ENCODE results near the gene LRFN4. TPM values are rescaled to one million over a fixed set of nuclear protein-coding genes. Genes with fewer than 3 reads are reported as not detected.

Gene LRFN4
- total RNA-seq, 1 donor from 2014 or later, result 14.3 TPM

DNA sequence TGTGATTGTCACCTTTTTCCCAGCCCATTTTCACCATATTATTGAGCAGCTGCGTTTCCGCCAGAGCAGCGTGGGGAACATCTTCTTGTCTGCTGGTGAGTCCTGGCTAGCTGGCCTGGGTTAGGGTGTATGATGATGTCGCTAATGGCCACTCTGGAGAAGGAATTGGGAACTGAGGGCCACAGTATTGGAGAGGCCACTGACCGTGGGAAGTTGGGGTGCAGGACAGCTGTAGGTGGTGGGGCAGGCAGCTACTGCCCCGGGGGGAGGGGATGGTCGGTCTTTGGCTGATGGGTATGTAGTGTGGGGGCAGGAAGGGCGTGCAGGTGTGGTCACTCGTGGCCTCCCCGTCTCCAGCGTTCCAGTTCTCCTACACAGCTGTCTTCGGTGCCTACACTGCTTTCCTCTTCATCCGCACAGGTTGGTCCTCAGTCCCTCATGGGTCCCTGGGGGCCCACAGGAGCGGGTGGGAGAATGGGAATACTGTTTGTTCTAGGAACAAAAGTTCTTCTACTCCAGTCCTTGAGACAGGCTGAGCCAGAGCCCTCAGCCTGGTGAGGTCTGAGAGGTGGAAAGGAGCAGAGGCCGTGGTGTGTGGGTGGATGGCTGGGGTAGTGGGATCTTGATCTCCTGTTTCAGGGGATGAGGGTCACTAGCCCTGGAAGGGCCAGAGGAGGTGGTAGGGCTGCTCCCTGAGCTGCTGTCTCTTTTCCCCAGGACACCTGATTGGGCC lies 11.6 kb upstream of the LRFN4 start:
- no peak for DNase-seq (ENCODE audit: low read depth in 2 of 2)

DNA sequence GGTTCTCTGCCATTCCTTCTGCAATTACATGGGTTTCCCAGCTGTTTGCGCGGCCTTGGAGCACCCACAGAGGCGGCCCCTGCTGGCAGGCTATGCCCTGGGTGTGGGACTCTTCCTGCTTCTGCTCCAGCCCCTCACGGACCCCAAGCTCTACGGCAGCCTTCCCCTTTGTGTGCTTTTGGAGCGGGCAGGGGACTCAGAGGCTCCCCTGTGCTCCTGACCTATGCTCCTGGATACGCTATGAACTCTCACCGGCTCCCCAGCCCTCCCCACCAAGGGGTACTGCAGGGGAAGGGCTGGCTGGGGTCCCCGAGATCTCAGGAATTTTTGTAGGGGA lies 11.0 kb upstream of the LRFN4 start:
- DNase-seq (ENCODE audit: low read depth in 2 of 2), result no peak

DNA sequence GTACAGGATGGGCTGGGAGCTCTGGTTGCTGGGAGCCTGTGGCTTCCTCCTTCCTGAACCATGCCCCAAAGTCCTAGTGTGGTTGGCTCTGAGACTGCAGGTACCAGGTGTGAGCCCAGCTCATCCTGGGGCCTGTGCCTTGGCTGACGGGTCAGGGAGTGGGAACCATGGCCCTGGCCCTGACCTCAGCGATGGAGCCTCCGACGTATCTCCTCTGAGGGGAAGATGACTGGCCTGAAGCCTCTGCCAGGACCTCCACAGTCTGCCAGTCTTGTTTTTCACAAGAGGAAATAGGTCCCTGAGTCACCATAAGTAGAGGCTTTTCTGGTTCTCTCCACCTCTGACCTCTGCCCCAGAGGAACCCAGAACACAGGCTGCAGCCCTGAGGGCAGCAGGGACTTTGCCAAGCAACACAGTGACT lies 10.2 kb upstream of the LRFN4 start:
- DNase-seq (ENCODE audit: low read depth in 2 of 2), result peak in 1 of 2 donors; percentile 69

DNA sequence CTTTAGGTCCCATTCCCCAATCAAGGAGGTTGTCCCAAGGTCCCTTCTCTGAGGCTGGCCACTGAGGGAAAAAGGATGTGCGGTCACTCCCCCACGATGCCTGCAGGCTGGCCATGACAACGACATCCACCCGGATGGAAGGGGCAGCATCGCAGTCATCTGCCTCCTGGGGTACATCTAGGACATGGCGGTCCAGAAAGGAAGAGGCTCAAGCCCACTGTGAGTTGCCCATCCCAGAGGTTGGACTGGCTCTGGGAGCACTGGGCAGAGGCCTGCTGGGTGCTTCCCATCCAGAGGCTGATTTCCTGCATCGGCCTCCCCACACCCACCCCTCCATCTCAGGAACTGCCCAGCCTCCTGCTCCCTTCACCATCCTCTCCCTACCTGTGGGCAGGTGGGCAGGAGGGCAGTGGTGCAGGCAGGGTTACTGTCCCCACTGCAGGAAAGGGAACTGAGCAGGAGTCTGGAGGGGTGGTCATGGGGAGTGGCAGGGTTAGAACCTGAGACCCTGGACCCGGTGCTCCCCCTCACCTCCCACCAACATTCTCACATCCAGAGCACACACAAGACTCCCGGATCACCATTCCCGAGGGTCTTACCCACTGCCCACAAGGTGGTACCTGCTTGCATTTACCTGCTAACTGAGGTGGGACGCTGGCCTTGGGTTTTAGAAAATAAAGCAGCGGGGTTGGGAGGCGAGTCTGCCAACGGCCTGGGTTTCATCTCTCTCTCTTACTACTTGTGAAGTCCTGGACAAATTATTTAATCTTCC lies 9.2 kb upstream of the LRFN4 start:
- no peak for DNase-seq (ENCODE audit: low read depth in 2 of 2)

DNA sequence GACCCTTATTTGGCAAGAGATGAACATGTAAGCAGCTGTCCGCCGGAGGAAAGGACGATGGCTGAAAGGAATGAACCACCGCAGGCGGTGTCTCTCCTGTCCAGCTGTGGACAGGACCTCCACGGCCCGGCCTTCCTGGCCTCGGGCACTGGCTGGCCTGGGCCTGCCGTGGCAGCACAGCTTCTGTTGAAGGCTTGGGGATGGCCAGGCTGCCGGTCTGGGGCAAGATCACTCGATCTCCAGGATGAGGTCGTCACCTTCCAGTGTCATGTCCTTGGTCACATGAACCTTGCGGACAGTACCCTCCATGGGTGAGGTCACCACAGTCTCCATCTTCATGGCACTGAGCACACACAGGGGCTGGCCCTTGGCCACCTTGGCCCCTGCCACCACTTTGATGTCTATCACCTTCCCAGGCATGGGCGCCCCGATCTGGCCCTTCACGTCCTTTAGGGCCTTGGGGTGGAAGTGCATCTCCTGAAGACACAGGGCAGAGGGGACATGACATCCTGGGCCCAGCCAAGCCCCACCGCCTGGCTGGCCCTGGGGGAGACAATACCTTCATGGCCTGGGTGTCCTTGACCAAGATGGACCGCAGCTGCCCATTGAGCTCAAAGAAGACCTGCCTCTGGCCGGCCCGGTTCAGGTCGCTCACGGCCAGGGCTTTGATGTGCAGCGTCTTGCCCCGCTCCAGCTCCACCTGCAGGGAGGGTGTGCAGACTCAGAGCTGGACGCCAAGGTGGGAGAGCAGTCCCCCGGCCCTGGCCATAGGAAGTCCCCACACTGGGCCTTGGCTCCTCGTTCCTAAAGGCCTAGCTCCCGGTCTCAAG lies 8.0 kb upstream of the LRFN4 start:
- no peak for DNase-seq (ENCODE audit: low read depth in 2 of 2)

DNA sequence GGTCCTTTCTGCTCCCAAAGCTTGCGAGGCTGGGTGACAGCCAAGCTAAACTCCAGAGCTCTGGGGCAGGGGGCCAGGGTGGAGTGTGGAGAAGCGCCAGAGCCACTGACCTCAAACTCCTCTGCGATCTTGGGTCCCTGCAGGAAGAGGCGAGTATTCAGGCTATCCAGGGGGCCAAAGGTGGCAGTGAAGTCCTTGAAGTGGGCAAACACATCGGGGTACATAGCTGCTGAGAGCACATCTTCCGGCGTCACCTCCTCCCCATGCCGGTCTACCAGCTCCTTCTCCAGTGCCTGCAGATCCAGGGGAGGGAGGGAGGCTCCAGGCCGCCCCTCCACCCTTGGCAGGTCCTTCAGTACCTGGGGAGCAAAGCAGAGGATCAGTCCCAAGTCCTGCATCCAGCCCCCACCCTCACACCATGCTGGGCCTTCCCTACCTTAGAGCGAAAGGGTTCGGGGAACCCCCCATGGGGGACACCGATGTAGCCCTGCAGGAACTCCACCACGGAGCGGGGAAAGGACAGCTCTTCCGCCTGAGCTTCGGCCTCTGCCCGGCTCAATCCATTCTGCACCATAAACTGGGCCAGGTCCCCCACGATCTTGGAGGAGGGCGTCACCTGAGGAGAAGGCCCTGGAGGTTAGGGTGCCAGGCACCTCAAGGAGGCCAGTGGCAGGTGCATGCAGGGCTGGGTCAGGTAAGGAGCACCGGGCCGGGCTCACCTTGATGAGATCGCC lies 7.2 kb upstream of the LRFN4 start:
- no peak for DNase-seq (ENCODE audit: low read depth in 2 of 2)

DNA sequence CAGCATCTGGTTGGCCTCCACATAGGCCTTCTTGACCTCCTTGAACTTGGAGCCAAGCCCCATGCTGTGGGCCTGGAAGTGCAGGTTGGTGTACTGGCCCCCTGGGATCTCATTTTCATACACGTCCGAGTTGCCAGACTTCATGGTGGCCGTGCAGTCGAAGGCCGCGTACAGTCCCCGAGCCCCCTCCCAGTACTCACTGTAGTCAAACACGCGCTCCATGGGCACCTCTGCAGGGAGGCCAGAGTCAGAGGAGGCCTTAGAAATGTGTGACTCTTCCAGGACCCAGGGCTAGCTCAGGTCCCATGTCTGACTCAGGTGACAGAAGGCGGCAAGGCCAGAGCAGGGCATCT lies 6.7 kb upstream of the LRFN4 start:
- no peak for DNase-seq (ENCODE audit: low read depth in 2 of 2)

DNA sequence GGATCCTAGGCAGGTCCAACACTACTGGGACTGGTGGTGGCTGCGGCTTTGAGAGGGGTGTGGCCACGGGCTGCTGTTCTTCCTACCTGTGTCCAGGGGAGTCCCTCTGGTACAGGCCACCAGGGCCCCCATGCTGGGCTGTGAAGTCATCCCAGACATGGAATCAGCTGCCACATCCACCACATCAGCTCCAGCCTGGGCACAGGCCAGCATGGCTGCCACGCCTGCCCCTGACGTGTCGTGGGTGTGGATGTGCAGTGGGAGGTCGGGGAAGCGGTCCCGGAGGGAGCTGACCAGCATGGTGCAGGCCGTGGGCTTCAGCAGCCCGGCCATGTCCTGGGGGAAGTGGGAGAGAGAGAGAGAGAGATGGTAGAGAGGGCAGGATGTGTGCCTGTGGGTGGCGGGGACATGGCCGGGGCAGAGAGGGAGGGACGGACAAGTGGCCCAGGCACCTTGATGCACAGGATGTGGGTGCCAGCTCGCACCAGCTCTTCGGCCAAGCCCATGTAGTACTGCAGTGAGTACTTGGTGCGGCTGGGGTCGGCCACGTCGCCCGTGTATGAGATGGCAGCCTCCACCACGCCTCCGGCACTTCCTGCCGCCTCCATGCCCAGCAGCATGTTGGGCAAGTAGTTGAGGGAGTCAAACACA lies 6.2 kb upstream of the LRFN4 start:
- DNase-seq (ENCODE audit: low read depth in 2 of 2), result no peak

DNA sequence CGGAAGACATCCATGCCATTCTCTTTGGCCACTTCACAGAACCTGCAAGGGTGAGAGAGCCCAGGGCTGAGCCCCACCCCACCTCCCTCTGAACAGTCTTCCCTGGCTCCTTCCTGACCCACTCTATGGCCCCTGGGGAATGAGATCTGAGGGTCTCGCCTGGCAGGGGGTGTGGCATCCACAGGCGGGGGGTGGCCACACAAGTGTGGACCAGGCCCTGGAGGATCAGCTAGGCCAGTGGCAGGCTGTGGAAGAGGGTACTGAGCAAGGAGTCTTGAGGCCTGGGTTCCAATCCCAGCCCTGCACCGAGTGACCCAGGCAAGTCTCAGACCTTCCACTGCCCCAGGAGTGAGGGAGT lies 5.6 kb upstream of the LRFN4 start:
- no peak for DNase-seq (ENCODE audit: low read depth in 2 of 2)

DNA sequence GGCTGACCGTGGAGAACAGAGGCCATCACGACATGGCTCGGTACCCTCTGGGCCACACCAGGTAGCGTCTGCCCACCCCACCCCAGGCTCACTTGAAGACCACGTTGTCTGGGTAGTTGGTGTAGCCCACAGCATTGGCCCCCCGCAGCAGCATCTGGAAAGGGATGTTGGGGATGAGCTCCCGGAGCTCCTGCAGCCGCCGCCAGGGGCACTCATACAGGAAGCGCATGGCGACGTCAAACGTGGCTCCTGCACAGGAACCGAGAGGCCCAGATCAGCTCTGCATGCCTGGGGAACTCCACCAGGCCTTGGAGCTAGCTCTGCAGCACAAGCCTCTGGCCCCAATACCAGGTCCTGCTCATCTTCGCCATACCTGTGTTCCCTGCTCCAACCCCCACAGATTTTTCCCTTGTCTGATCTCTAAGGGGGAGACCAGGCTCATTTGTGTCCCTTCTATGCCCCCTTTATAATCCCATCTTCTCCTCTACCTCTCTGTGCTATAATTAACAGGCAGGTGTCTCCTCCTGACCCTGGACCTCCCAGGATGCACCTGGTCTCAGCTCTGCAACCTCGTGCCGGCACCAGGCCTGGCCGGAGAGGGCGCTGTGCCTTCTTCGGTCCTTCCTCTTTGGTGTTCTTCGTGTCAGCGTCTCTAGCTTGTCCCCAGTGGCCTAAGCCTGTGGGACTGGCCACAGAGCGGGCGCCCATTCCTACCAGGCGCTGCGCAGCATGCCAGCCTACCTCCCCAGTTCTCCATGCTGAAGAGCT lies 5.0 kb upstream of the LRFN4 start:
- peak; percentile 52 to 75 for DNase-seq (ENCODE audit: low read depth in 2 of 2)

DNA sequence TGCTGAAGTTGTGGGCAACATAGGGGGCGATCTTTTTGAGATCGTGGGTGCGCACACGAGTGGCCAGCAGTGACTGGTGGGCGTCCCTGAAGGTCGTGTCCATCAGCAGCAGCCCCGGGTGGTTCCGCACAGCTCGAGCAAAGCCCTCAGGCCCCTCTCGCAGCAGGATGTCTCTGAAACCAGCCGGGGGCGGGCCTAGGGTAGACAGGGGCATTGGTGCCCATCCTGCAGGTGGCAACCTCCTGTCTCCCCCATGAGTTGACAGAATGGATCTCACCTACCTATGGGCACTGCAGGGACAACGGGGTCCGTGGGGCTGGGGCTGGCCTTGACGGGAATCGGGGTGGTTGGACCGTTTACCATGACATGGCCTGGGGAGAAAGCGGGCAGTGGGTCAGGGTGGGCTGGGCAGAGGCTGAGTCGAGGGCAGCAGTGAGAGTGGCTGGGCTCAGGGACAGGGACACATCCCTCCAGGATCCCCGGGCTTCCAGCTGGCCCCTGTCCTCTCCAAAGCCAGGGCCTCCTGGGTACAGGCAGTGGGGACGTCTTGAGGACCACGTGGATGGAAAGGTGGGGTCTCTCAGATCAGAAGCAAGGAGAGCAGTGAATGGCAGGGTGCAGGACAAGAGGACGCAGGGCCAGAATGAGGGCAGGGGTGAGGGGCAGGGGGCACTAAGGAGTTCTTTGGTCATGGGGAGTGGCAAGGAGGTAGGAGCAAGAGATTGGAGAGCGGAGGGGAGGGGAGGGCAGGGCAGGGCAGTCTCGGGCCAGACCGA lies 4.2 kb upstream of the LRFN4 start:
- DNase-seq (ENCODE audit: low read depth in 2 of 2), result no peak

DNA sequence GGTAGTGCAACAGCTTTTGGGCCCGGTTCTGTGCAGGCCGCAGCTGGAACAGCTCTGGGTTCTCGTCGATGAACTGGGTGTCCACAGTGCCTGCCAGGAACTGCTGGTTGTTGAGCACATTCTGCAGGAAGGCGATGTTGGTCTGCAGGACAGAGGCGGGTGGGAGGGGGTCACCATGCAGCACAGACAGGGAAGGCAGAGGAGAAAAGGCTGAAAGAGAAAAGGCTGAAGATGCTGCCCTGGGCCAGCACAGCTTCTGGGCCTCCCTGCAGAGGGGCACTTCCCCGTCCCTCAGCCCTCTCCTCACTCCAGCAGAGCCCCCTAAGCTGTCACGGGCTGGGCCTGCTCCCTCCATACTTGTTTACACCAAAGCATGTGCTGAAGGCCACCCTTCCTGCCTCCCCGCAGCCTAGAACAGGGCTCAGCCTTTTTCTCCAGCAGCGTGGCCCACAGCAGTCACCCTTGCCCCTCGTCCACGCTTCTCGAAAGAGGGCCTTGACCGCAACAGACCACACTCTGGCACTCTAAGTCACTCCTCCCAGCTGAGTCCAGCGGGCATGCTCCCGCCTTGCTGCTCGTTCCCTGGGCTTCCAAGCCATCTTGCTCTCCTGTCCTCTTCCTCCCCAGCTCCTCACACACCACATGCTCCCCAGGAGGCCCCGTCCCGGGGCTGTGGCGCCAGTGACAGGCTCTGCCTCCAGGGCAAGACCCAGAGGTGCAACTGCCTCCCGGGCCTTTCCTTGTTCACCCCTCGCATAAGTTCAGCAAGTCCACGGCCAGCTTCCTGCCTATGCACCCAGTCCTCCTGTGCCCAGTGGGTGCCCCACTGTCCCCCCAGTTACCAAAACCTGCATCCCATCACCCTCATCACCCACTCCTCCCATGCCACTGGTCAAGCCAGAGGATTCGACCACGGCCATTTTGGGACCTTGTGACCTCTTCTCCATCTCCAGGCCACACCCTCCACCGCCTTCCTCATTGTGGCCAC lies 3.3 kb upstream of the LRFN4 start:
- no peak for DNase-seq (ENCODE audit: low read depth in 2 of 2)

DNA sequence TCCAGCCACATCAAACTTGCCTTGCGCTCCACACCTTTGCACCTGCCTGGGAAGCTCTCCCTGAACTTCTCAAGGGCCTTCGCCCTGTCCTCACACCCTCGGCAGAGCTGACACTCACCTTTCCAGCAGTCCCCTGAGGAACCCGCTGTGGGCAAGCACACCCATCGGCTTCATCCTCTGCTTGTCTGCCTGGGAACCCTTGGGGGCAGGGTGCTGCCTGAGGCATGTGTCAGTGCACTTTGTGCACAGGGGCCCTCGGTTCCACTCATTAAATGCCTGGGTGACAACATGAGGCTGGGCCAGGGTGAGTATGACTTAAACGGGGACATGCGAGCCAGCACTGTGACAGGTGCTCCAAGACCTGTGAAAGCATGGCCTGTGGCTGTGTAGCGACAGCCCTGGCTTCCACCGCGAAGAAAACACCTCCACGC lies 2.6 kb upstream of the LRFN4 start:
- no peak for DNase-seq (ENCODE audit: low read depth in 2 of 2)

DNA sequence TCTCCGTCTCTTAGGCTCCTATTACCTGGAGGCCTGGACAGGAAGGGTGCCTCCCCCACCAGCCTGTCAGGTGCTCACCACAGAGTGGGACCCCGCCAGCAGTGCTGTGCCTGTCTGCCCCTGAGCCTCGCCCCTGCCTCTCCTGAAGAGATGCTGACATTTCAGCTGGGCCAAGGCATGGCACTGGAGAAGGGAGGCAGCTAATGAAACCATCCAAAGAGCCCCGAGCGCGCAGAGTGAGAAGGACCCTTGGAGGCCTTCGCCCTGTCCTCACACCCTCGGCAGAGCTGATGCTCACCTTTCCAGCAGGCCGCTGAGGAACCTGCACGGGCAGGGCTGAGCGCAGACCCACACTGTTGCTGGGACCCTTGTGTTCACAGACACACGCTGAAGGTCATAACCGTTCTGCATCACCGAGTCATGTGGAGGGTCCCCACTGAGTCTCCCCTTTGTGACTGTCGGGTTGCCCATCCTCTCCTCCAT lies 2.1 kb upstream of the LRFN4 start:
- DNase-seq (ENCODE audit: low read depth in 2 of 2), result no peak

DNA sequence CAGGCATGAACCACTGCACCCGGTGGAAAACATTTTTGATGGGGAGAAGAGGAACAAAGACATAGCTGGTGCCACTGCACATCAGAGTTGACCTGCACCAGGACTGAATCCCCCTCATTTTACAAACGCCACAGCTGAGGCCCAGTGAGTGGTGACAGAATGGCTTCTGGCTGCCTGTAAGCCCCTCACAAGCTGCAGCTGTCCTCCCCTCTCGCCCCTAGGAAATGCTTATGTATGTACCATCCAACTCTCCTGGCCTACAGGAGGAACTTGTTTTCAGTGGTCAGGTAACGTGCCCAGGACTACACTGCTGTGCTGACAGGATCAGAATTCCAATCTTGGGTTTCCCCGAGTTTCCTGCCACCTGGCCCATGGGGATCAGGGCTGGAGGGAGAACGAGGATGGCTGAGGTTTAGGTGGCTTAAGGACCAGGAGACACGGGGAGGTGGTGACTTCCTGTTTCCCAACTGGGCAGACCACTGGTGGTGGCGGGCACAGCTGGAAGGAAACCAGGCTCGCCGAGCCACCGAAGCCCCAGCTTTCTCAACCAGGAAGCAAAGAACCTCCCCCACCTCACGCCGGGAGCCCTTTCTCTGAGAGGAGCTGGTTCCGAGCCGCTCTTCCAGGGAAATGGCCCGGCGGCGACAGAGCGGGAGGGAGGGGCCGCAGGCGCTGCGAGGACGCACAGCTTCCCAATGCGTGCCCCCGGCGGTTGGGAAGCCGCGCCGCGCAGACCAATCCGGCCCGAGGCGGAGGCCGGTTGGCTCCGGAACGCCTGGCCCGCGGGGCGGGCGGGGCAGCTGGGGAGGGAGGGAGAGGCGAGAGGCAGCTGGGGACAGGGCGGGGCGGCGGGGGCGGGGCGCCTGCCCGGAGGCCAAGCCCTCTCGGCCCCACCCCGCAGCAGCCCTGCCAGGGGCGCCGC lies 1.0 kb upstream of the LRFN4 start:
- peak; percentile 87 to 93 for DNase-seq (ENCODE audit: low read depth in 2 of 2)

DNA sequence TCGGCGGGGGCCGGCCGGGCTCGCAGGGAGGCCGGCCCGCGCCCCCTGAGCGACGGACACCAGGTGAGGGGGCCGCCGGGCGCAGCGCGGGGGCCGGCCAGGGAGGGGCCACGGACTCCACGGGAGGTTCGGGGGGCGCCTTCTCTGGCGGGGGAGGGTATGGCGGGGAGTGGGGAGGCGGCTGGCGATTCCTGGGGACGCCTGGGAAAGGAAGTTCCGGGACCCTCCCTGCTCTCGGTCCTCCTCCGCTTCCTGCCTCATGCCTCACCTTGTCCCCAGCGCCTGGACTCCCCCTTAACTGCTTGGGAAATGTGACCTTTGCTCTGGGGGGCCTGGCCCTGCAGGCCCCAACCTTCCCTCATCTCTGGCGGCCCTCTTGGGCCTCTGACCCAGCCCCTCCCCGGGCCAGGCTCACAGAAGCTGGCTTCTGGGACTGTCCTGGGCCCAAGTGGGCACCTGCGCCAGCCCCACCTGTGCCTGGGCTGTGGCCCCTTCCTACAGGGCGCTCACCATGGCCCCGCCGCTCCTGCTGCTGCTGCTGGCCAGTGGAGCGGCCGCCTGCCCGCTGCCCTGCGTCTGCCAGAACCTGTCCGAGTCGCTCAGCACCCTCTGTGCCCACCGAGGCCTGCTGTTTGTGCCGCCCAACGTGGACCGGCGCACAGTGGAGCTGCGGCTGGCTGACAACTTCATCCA lies 516 bp downstream of the LRFN4 start:
- DNase-seq (ENCODE audit: low read depth in 2 of 2), result no peak

DNA sequence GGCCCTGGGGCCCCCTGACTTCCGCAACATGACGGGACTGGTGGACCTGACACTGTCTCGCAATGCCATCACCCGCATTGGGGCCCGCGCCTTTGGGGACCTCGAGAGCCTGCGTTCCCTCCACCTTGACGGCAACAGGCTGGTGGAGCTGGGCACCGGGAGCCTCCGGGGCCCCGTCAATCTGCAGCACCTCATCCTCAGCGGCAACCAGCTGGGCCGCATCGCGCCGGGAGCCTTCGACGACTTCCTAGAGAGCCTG lies 992 bp downstream of the LRFN4 start:
- no peak for DNase-seq (ENCODE audit: low read depth in 2 of 2)

Measured in lung microvascular endothelial cell (primary cell).